SKM-1 (cell line): ENCODE results near the gene ATP5F1E.

Experiments used
- DNase-seq: peaks from one replicate; lab custom pipeline; 2025; ENCODE audit not compliant: unreplicated experiment; lab: John Stamatoyannopoulos, UW

The ATP5F1E gene

GRCh38 chr20:59006864-59007664 is 25.1 kb downstream of the ATP5F1E start, which contains the start of gene CTSZ:
Gene CTSZ (minus strand): TSS chr20:59007254. CDS start chr20:59007128, 126 bp downstream.
- no peak for DNase-seq

DNA sequence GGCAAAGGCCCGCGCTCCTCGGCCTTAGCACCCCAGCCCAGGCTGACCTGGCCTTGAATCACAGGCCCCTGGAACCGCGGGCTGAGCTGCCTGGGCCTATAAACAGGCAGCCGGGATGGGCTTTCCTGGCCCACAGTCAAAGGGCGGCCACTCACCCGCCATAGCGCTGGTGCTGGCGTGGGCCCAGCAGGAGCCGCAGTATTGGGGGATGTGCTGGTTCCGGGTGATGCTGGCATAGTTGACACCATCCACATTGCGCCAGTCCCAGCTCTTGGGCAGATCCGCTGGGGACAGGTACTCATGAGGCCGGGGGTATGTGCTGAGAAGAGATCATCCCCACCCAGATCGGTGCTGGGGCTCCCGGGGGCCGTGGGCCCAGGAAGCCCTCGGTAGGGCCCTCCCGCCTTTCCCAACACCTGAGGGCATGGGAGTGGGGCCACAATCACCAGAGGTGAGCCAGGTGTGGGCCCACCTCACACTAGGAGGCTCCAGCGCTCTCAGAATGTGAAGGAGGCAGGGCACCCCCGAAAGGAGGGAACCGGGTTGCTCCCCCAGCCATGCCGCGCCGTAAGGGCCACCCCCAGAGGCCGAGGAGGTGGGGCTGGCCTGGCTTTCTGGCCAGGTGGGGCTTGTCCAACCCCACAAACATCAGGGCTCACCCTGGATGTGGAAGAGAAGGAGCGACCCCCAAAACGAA is 25.8 kb downstream of the ATP5F1E start:
- DNase-seq: no peak

GRCh38 chr20:59005523-59006166 is 26.5 kb downstream of the ATP5F1E start:
- DNase-seq: no peak

GRCh38 chr20:59004763-59005522 is 27.2 kb downstream of the ATP5F1E start:
- peak; percentile 86 for DNase-seq

- no peak for DNase-seq
These were observed 27.7 kb downstream of the ATP5F1E start for GRCh38 chr20:59004493-59004762.

DNA sequence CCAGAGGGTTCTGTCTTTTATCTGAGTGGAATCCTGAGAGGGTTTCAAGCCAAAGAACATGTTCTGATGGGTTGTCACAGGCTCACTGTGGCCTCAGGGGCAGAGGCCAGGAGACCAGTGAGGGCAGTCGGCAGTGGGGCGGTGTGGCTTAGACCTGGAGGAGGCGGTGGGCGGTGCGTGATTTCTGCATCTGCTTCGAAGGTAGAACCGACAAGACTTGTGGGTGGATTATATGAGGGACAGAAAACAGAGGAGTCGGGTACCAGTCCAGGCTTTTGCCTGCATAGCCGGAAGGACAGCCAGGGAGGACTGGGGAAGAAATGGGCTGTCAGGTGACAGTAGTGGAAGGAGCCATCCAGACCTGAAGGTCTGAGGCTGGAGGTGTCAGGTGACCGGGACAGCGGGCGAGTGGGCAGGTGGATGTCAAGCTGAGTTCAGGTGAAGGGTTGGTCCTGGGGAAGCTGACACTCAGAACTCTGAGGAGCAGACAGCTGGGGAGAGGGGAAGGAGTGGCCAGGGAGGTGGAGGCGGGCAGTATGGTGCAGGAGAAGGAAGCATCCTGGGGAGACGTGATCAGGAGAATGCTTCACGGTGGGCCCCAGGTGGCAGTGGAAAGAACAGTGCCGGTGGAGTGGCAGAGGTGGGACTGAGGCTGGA is 28.2 kb downstream of the ATP5F1E start:
- no peak for DNase-seq

GRCh38 chr20:59002874-59003399 is 29.2 kb downstream of the ATP5F1E start:
- DNase-seq: no peak

GRCh38 chr20:59002388-59002787 is 29.7 kb downstream of the ATP5F1E start:
- no peak for DNase-seq

DNA sequence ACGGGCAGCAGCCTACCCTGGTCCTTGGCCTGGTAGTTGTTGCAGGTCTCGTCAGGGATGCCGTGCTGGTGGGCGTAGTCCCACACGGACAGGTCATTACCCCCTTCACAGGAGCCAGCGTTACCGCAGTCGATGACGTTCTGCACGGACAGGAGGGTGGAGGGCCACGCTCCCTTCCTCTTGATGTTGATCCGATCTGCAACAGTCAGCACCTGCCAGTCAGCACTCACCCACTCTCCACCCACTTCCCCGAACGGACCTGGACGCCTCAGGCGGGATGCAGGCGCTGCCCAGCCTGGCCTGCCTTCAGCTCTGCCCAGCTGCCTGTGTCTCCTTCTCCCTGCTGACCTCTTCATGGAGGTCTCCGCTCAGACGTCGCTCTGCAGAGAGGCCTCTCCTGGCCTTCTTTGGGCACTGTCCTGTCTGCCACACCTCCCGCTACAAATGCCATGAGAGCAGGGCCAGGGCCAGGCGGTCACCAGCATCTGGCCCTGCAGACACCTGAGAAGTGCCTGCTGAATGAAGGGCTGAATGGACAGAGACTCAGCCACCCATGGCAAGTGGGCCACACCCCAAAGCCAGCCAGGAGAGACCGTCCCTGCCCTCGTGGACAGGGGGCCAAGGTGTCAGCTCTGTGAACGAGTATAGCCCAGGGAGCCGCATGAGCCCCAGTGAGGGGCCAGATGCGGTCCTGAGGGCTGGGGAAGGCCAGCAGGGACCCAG is 30.5 kb downstream of the ATP5F1E start:
- DNase-seq: no peak

DNA sequence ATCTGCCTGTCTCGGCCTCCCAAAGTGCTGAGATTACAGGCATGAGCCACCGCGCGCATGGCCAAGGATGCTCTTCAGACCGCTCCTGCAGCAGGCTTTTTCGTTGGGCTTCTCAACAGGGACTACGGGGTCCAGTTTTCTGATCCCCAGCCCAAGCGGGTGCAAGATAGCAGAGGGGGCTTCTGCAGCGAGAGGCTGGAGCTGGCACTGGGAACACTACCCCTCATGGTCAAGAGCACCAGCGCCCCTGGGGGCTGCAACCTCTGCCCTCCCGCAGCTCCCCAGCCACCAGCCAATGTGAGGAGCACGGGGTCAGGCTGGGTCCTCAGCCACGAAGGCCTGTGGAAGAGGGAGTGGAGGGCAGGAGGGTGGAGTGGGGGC is 31.1 kb downstream of the ATP5F1E start:
- no peak for DNase-seq

GRCh38 chr20:59000326-59000725 is 31.8 kb downstream of the ATP5F1E start:
- DNase-seq: no peak

GRCh38 chr20:58998656-58999055 is 33.5 kb downstream of the ATP5F1E start:
- no peak for DNase-seq

- no peak for DNase-seq
These were observed 34.9 kb downstream of the ATP5F1E start for GRCh38 chr20:58997141-58997770.

DNA sequence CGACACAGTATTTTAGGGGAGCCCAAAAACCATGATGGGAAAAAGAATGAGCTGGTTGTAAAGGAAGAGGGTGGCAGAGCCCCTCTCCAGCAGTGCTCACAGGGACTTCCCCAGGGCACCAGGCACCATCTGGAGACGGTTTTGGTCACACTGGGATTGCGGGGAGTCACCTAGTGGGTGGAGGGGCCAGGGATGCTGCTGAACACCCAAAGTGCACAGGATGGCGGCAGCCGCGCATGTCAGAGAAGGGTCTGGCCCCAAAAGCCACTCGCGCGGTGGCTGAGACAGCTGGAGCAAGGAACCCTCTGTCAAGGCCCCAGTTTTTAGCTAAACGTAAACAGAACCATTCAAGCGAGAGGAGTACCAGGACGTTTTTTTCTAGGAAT is 35.9 kb downstream of the ATP5F1E start:
- DNase-seq: no peak

DNA sequence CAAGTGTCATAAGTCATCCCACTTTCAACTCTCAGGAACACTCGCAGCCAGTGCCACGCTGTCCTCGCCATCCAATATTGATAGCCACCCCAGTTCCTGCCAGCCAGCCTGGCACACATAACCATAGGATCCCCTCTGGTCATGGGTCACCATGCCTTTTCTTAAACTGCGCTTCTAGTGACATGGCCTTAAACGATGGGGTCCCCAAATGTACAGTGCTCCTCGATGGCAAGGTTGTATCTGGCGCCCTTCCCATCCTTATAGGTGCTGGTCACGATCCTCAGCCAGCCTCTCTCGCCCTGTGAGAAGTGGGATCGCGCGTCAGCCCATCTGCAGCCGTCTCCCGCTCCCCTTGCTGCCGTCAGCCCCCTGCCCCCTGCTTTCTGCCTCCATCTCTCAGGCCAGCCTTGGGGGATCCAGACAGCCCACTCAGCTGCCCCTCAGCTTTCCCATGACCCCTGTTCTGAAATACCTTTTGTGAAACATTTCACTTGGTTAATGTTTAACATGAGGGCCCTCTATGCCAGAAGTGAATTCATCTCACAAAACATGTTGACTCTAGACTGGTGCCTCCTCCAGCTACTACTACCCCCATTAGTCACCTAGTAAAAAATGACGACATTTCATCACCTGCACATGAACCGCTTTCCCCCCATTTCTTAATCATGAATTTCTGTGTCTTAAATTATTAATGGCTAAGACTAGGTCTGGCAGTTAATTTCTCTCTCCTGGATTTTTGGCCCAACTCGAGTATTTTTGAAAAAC is 36.5 kb downstream of the ATP5F1E start:
- DNase-seq: no peak

GRCh38 chr20:58994390-58995159 is 37.6 kb downstream of the ATP5F1E start:
- no peak for DNase-seq

DNA sequence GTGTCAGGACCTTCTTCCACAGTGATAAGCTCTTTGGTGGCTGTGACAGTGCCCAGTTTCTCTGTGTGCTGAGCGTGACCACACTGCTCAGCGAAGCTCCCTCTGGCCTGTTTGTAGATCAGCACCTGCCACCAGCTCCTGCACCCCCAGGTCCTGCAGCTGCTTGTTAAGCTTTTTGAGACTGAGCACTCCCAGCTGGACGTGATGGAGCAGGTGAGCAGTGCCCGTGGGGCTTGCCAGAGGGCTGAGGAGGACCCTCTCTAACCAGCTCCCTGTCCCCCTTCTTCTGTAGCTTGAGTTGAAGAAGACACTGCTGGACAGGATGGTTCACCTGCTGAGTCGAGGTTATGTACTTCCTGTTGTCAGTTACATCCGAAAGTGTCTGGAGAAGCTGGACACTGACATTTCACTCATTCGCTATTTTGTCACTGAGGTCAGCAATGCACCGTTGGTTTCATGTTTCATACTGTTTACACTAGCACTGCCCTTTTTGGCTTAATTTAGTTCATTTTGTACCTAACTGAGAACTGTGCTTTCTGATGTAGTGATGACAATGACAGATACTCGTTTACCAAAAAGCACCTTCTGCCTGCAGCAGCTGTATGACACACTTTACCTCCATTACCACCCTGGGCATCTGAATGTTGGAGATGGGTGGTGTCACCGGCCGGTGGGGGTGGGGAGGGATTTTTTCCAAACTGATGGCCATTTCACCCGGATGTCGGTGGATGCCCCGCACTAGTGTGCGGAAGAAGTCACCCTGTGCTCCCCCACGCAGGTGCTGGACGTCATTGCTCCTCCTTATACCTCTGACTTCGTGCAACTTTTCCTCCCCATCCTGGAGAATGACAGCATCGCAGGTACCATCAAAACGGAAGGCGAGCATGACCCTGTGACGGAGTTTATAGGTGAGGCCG is 38.5 kb downstream of the ATP5F1E start:
- DNase-seq: no peak
